Nephron (organoid): Measurements from ENCODE around the gene ADAMTS14.

Experiments used
- H3K27ac Mint-ChIP-seq, 3 experiments: 2 replicates each; pipeline ENCODE4 v1.8.0; 2020; ENCODE audit warnings: mixed read lengths in 3 of 3, mild to moderate bottlenecking in 2 of 3, moderate library complexity in 1 of 3
- H3K27me3 Mint-ChIP-seq: 2 replicates; pipeline ENCODE4 v1.8.0; 2021; ENCODE audit warnings: low read depth, mild to moderate bottlenecking, moderate library complexity, mixed read lengths
- H3K36me3 Mint-ChIP-seq: 2 replicates; pipeline ENCODE4 v1.8.0; 2020; ENCODE audit warnings: low read depth, mixed read lengths
- H3K4me1 Mint-ChIP-seq: 2 replicates; pipeline ENCODE4 v1.8.0; 2020; ENCODE audit warnings: mixed read lengths
- H3K4me3 Mint-ChIP-seq, 3 experiments: 2 replicates each; pipeline ENCODE4 v1.8.0; 2020; ENCODE audit warnings: mild to moderate bottlenecking in 3 of 3, mixed read lengths in 3 of 3, moderate library complexity in 2 of 3
- H3K9me3 Mint-ChIP-seq: 2 replicates; pipeline ENCODE4 v1.8.0; 2020; ENCODE audit warnings: mixed read lengths
- TF ChIP-seq, protein P1 (sequence below), 3 experiments: fragments of 200-600 bp; sonication (generic); IDR thresholded peaks; one replicate each; pipeline ENCODE4 v1.5.0; 2021; ENCODE audit warnings: antibody characterized with exemption in 3 of 3; ENCODE audit not compliant: unreplicated experiment in 3 of 3

The ADAMTS14 gene

DNA sequence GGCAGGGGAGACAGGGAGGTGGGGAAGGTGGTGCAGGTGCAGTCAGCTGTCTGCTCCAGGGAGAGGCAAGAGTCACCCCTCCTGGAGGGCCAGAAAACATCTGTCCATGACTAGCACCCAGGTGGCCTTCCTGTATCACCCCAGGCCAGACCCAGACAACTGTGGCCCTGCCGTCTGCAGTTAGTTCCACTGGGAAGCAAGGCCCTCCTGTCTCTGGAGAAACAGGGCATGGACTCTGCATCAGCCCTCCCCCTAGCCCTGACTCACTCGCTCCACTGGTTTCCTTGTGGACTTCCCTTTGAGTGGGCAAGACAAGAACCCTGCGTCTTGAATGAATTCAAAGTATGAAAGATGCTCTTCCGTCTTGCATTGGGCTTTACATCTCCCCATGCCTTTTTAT is 100.3 kb downstream of the ADAMTS14 start:
- Mint-ChIP-seq H3K36me3 (no peaks in the 10 kb centered on the region), H3K4me1 (no peaks in the 10 kb centered on the region), H3K9me3 (no peaks in the 10 kb centered on the region), H3K27me3 (peaks cover 4% of the 10 kb centered on the region), H3K27ac (no peak overlapping the region), H3K4me3 (no peak overlapping the region)
- TF ChIP-seq, protein P1, sequence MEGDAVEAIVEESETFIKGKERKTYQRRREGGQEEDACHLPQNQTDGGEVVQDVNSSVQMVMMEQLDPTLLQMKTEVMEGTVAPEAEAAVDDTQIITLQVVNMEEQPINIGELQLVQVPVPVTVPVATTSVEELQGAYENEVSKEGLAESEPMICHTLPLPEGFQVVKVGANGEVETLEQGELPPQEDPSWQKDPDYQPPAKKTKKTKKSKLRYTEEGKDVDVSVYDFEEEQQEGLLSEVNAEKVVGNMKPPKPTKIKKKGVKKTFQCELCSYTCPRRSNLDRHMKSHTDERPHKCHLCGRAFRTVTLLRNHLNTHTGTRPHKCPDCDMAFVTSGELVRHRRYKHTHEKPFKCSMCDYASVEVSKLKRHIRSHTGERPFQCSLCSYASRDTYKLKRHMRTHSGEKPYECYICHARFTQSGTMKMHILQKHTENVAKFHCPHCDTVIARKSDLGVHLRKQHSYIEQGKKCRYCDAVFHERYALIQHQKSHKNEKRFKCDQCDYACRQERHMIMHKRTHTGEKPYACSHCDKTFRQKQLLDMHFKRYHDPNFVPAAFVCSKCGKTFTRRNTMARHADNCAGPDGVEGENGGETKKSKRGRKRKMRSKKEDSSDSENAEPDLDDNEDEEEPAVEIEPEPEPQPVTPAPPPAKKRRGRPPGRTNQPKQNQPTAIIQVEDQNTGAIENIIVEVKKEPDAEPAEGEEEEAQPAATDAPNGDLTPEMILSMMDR (IDR thresholded peaks at IDR 0.05; ENCODE audit: unreplicated experiment in 3 of 3), result no peak

- Mint-ChIP-seq H3K27me3 (peaks cover 4% of the 10 kb centered on the region), H3K36me3 (no peaks in the 10 kb centered on the region)
- TF ChIP-seq, protein P1 (IDR thresholded peaks at IDR 0.05; ENCODE audit: unreplicated experiment in 3 of 3), result no peak
These were observed 101.2 kb downstream of the ADAMTS14 start for GRCh38 chr10:70773461-70773860.

GRCh38 chr10:70773965-70774809 is 101.9 kb downstream of the ADAMTS14 start:
- H3K4me1 Mint-ChIP-seq, result peaks cover 6% of the 10 kb centered on the region
- TF ChIP-seq, protein P1 (IDR thresholded peaks at IDR 0.05; ENCODE audit: unreplicated experiment in 3 of 3), result no peak
- H3K27me3 Mint-ChIP-seq, result peaks cover 4% of the 10 kb centered on the region
- peak overlapping the region in 1 of 3 experiments; percentile 34 for H3K27ac Mint-ChIP-seq
- H3K4me3 Mint-ChIP-seq, result no peak overlapping the region
- H3K9me3 Mint-ChIP-seq, result no peaks in the 10 kb centered on the region
- H3K36me3 Mint-ChIP-seq, result no peaks in the 10 kb centered on the region

More at GRCh38 chr10:70773461-70773860, 101.2 kb downstream of the ADAMTS14 start:
- Mint-ChIP-seq H3K4me3 (no peak overlapping the region), H3K4me1 (no peaks in the 10 kb centered on the region), H3K9me3 (no peaks in the 10 kb centered on the region), H3K27ac (no peak overlapping the region)

- TF ChIP-seq, protein P1 (IDR thresholded peaks at IDR 0.05; ENCODE audit: unreplicated experiment in 3 of 3), result no peak
- Mint-ChIP-seq H3K27me3 (peaks cover 4% of the 10 kb centered on the region), H3K9me3 (no peaks in the 10 kb centered on the region), H3K4me3 (no peak overlapping the region), H3K4me1 (peaks cover 7% of the 10 kb centered on the region), H3K27ac (peak overlapping the region; percentile 32 to 35 (median 34)), H3K36me3 (no peaks in the 10 kb centered on the region)
These were observed 102.7 kb downstream of the ADAMTS14 start for GRCh38 chr10:70774810-70775678.

GRCh38 chr10:70775679-70776454 is 103.6 kb downstream of the ADAMTS14 start:
- Mint-ChIP-seq H3K4me3 (no peak overlapping the region), H3K36me3 (no peaks in the 10 kb centered on the region), H3K9me3 (no peaks in the 10 kb centered on the region), H3K27me3 (peaks cover 4% of the 10 kb centered on the region), H3K27ac (peak overlapping the region in 2 of 3 experiments; percentile 26 to 35), H3K4me1 (peaks cover 11% of the 10 kb centered on the region)
- TF ChIP-seq, protein P1 (IDR thresholded peaks at IDR 0.05; ENCODE audit: unreplicated experiment in 3 of 3), result no peak
